HEK293 (cell line): ENCODE results near the gene TMEM50B.

Experiments
- GFI1B ChIP-seq: fragments of 450-650 bp; formaldehyde crosslinking; IDR thresholded peaks from 2 replicates; pipeline ENCODE4 v1.5.1; 2016; ENCODE audit warnings: missing biosample characterization, missing genetic modification characterization
- GLIS1 ChIP-seq: fragments of 450-650 bp; formaldehyde crosslinking; IDR thresholded peaks from 2 replicates; pipeline ENCODE4 v1.5.1; 2016; ENCODE audit warnings: missing biosample characterization, missing genetic modification characterization
- IKZF3 ChIP-seq: fragments of 450-650 bp; IDR thresholded peaks from 2 replicates; pipeline ENCODE4 v1.5.0; 2018; ENCODE audit warnings: missing biosample characterization, mild to moderate bottlenecking, missing genetic modification characterization, moderate library complexity
- KLF1 ChIP-seq: fragments of 450-650 bp; formaldehyde crosslinking; IDR thresholded peaks from 2 replicates; pipeline ENCODE4 v1.5.1; 2016; ENCODE audit warnings: missing biosample characterization, missing genetic modification characterization
- KLF9 ChIP-seq: fragments of 450-650 bp; formaldehyde crosslinking; IDR thresholded peaks from 2 replicates; pipeline ENCODE4 v1.5.1; 2016; ENCODE audit warnings: missing biosample characterization, missing genetic modification characterization, low read depth
- SCRT2 ChIP-seq: fragments of 450-650 bp; formaldehyde crosslinking; IDR thresholded peaks from 2 replicates; pipeline ENCODE4 v1.5.1; 2016; ENCODE audit warnings: missing biosample characterization, missing genetic modification characterization
- SP2 ChIP-seq: fragments of 450-650 bp; formaldehyde crosslinking; IDR thresholded peaks from 2 replicates; pipeline ENCODE4 v1.5.1; 2016; ENCODE audit warnings: missing biosample characterization, missing genetic modification characterization
- TSHZ1 ChIP-seq: fragments of 450-650 bp; formaldehyde crosslinking; IDR thresholded peaks from 2 replicates; pipeline ENCODE4 v1.5.1; 2016; ENCODE audit warnings: missing biosample characterization, missing genetic modification characterization, borderline replicate concordance
- WT1 ChIP-seq: fragments of 450-650 bp; formaldehyde crosslinking; IDR thresholded peaks from 2 replicates; pipeline ENCODE4 v1.5.1; 2016; ENCODE audit warnings: missing biosample characterization, missing genetic modification characterization
- YY2 ChIP-seq: fragments of 450-650 bp; formaldehyde crosslinking; IDR thresholded peaks from 2 replicates; pipeline ENCODE4 v1.5.1; 2016; ENCODE audit warnings: missing biosample characterization, missing genetic modification characterization
- ZBTB10 ChIP-seq: fragments of 450-650 bp; formaldehyde crosslinking; IDR thresholded peaks from 2 replicates; pipeline ENCODE4 v1.5.1; 2016; ENCODE audit warnings: missing biosample characterization, missing genetic modification characterization
- ZBTB48 ChIP-seq: fragments of 450-650 bp; formaldehyde crosslinking; IDR thresholded peaks from 2 replicates; pipeline ENCODE4 v1.5.1; 2016; ENCODE audit warnings: missing biosample characterization, missing genetic modification characterization
- ZBTB8A ChIP-seq: fragments of 450-650 bp; formaldehyde crosslinking; IDR thresholded peaks from 2 replicates; pipeline ENCODE4 v1.5.1; 2016; ENCODE audit warnings: missing biosample characterization, missing genetic modification characterization
- ZFP69B ChIP-seq: fragments of 450-650 bp; formaldehyde crosslinking; IDR thresholded peaks from 2 replicates; pipeline ENCODE4 v1.5.1; 2016; ENCODE audit warnings: missing biosample characterization, missing genetic modification characterization
- ZNF157 ChIP-seq: fragments of 450-650 bp; formaldehyde crosslinking; IDR thresholded peaks from 2 replicates; pipeline ENCODE4 v1.5.1; 2016; ENCODE audit warnings: missing biosample characterization, missing genetic modification characterization
- ZNF184 ChIP-seq: fragments of 450-650 bp; IDR thresholded peaks from 2 replicates; pipeline ENCODE4 v1.5.1; 2018; ENCODE audit warnings: missing biosample characterization, mild to moderate bottlenecking, missing genetic modification characterization
- ZNF292 ChIP-seq: fragments of 450-650 bp; formaldehyde crosslinking; IDR thresholded peaks from 2 replicates; pipeline ENCODE4 v1.5.1; 2016; ENCODE audit warnings: low read depth, missing biosample characterization, missing genetic modification characterization, borderline replicate concordance
- ZNF324 ChIP-seq: fragments of 450-650 bp; formaldehyde crosslinking; IDR thresholded peaks from 2 replicates; pipeline ENCODE4 v1.5.1; 2016; ENCODE audit warnings: missing biosample characterization, missing genetic modification characterization
- ZNF366 ChIP-seq: fragments of 450-650 bp; formaldehyde crosslinking; conservative IDR thresholded peaks from 2 replicates; pipeline ENCODE4 v1.5.1; 2016; ENCODE audit warnings: missing biosample characterization, missing genetic modification characterization
- ZNF394 ChIP-seq: fragments of 450-650 bp; formaldehyde crosslinking; IDR thresholded peaks from 2 replicates; pipeline ENCODE4 v1.5.1; 2016; ENCODE audit warnings: missing biosample characterization, missing genetic modification characterization, mild to moderate bottlenecking, moderate library complexity, borderline replicate concordance
- ZNF404 ChIP-seq: fragments of 450-650 bp; formaldehyde crosslinking; IDR thresholded peaks from 2 replicates; pipeline ENCODE4 v1.5.1; 2017; ENCODE audit warnings: missing biosample characterization, missing genetic modification characterization
- ZNF510 ChIP-seq: fragments of 450-650 bp; formaldehyde crosslinking; IDR thresholded peaks from 2 replicates; pipeline ENCODE4 v1.5.1; 2018; ENCODE audit warnings: mild to moderate bottlenecking, missing genetic modification characterization, missing biosample characterization; ENCODE audit not compliant: insufficient replicate concordance
- TF ChIP-seq, protein P1 (sequence below): fragments of 450-650 bp; formaldehyde crosslinking; conservative IDR thresholded peaks from 2 replicates; pipeline ENCODE4 v1.5.1; 2016; ENCODE audit warnings: low read depth, missing biosample characterization, missing genetic modification characterization
- TF ChIP-seq, protein P2 (sequence below): fragments of 450-650 bp; formaldehyde crosslinking; IDR thresholded peaks from 2 replicates; pipeline ENCODE4 v1.5.1; 2016; ENCODE audit warnings: missing biosample characterization, missing genetic modification characterization
- TF ChIP-seq, protein P3 (sequence below): fragments of 450-650 bp; formaldehyde crosslinking; IDR thresholded peaks from 2 replicates; pipeline ENCODE4 v1.5.1; 2016; ENCODE audit warnings: missing biosample characterization, missing genetic modification characterization

The TMEM50B gene

DNA sequence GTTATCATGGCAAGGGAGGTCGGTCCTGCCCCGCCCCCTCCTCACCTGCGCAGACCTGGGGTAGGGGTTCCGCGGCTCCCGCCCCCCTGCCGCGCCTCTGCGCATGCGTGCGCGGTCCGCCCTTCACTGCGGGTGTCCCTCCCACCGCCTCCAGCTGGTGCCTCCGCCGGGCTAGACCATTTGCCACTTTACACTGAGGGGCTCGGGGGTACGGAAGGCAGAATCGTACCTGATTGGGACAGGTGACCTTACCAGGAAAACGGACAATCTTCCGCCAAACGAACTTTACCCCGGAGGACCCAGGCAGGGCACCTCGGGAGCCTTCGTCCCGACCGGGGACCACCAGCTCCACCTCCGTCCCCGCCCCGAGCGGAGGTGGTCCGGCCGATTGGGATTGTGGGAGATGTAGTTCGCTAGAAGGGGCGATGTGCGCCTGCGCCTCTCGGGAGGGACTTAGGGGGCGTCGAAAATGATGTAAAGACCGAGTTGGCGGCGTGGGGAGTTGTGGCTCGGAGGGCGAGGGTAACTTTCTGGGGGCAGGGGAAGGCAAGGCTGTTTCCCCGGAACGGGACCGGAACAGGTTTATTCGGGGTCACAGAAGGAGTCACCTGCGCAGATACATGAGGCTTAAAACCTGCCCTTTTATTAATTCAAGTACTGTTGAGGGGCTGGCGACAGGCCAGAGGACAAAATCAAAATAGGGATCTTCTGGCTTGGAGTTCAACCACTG is 11.8 kb upstream of the TMEM50B start, which contains the start of gene DNAJC28 (continued):
- TF ChIP-seq ZBTB10 (peak; percentile 94), ZFP69B (tag by site-specific recombination) (peak; percentile 90; the same call in 1 of the 2 replicates), ZNF184 (tag by site-specific recombination) (peak; percentile 81), WT1 (tag by site-specific recombination) (peak; percentile 85), SP2 (tag by site-specific recombination) (peak; percentile 96; the same call in 1 of the 2 replicates), ZBTB8A (tag by site-specific recombination) (peak; percentile 71), ZNF157 (tag by site-specific recombination) (no peak), ZNF404 (tag by site-specific recombination) (no peak), KLF9 (tag by site-specific recombination) (peak; percentile 95), ZNF324 (peak; percentile 99), KLF1 (peak; percentile 75), GLIS1 (tag by site-specific recombination) (peak; percentile 94), TSHZ1 (tag by site-specific recombination) (0 out of 2 replicates have a peak, but pooled peaks have one; percentile 2), ZNF292 (no peak), ZNF394 (peak; percentile 59; the same call in 1 of the 2 replicates), YY2 (tag by site-specific recombination) (no peak), SCRT2 (tag by site-specific recombination) (no peak), GFI1B (tag by site-specific recombination) (0 out of 2 replicates have a peak, but pooled peaks have one; percentile 15), ZNF366 (tag by site-specific recombination) (0 out of 2 replicates have a peak, but pooled peaks have one; percentile 28), IKZF3 (tag by site-specific recombination) (no peak), ZBTB48 (tag by site-specific recombination) (peak; percentile 100), ZNF510 (no peak)
- TF ChIP-seq, protein P1, sequence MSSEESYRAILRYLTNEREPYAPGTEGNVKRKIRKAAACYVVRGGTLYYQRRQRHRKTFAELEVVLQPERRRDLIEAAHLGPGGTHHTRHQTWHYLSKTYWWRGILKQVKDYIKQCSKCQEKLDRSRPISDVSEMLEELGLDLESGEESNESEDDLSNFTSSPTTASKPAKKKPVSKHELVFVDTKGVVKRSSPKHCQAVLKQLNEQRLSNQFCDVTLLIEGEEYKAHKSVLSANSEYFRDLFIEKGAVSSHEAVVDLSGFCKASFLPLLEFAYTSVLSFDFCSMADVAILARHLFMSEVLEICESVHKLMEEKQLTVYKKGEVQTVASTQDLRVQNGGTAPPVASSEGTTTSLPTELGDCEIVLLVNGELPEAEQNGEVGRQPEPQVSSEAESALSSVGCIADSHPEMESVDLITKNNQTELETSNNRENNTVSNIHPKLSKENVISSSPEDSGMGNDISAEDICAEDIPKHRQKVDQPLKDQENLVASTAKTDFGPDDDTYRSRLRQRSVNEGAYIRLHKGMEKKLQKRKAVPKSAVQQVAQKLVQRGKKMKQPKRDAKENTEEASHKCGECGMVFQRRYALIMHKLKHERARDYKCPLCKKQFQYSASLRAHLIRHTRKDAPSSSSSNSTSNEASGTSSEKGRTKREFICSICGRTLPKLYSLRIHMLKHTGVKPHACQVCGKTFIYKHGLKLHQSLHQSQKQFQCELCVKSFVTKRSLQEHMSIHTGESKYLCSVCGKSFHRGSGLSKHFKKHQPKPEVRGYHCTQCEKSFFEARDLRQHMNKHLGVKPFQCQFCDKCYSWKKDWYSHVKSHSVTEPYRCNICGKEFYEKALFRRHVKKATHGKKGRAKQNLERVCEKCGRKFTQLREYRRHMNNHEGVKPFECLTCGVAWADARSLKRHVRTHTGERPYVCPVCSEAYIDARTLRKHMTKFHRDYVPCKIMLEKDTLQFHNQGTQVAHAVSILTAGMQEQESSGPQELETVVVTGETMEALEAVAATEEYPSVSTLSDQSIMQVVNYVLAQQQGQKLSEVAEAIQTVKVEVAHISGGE (tag by site-specific recombination) = peak; percentile 85
- TF ChIP-seq, protein P2, sequence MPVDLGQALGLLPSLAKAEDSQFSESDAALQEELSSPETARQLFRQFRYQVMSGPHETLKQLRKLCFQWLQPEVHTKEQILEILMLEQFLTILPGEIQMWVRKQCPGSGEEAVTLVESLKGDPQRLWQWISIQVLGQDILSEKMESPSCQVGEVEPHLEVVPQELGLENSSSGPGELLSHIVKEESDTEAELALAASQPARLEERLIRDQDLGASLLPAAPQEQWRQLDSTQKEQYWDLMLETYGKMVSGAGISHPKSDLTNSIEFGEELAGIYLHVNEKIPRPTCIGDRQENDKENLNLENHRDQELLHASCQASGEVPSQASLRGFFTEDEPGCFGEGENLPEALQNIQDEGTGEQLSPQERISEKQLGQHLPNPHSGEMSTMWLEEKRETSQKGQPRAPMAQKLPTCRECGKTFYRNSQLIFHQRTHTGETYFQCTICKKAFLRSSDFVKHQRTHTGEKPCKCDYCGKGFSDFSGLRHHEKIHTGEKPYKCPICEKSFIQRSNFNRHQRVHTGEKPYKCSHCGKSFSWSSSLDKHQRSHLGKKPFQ (tag by site-specific recombination) = peak; percentile 50; the same call in 1 of the 2 replicates
- TF ChIP-seq, protein P3, sequence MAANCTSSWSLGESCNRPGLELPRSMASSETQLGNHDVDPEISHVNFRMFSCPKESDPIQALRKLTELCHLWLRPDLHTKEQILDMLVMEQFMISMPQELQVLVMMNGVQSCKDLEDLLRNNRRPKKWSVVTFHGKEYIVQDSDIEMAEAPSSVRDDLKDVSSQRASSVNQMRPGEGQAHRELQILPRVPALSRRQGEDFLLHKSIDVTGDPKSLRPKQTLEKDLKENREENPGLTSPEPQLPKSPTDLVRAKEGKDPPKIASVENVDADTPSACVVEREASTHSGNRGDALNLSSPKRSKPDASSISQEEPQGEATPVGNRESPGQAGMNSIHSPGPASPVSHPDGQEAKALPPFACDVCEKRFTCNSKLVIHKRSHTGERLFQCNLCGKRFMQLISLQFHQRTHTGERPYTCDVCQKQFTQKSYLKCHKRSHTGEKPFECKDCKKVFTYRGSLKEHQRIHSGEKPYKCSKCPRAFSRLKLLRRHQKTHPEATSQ (tag by site-specific recombination) = 0 out of 2 replicates have a peak, but pooled peaks have one; percentile 15
